ENCODE measurements around the gene NFATC2IP. TPM values are rescaled to one million over a fixed set of nuclear protein-coding genes. Genes with fewer than 3 reads are reported as not detected.
A peak's percentile ranks its signal among the peaks of the same experiment; 100 is the strongest.

Gene NFATC2IP
- total and polyA plus RNA-seq, 2 of the 13 experiments (the other 11 are each of a cell fraction or from before 2014, with no cell fraction given) = 32.1 to 48.5 TPM

GRCh38 chr16:28935924-28936783 is 14.6 kb upstream of the NFATC2IP start (continued):
- TF ChIP-seq ZBTB46 (CRISPR knock-in tag; IDR thresholded peaks at IDR 0.05; ENCODE audit: borderline replicate concordance) = no peak
- TF ChIP-seq CERS6 (CRISPR knock-in tag; IDR thresholded peaks at IDR 0.05) = no peak
- TF ChIP-seq HNRNPK (IDR thresholded peaks at IDR 0.05; ENCODE audit: low read depth, low read length, poor library complexity, severe bottlenecking) = no peak
- TF ChIP-seq KDM4B (CRISPR knock-in tag; IDR thresholded peaks at IDR 0.05) = no peak
- no peak; the same call in none of the 2 replicates for TF ChIP-seq ZNF547 (CRISPR knock-in tag; IDR thresholded peaks at IDR 0.05)
- TF ChIP-seq ZNF670 (CRISPR knock-in tag; IDR thresholded peaks at IDR 0.05; ENCODE audit: borderline replicate concordance) = peak; percentile 63
- no peak for TF ChIP-seq KIAA2018 (CRISPR knock-in tag; IDR thresholded peaks at IDR 0.05; ENCODE audit: borderline replicate concordance)
- no peak for TF ChIP-seq ZNF646 (CRISPR knock-in tag; IDR thresholded peaks at IDR 0.05)
- TF ChIP-seq SP2 (CRISPR knock-in tag; IDR thresholded peaks at IDR 0.05) = no peak
- peak; percentile 33; the same call in 1 of the 2 replicates for TF ChIP-seq ZNF263 (CRISPR knock-in tag; IDR thresholded peaks at IDR 0.05)

All from HepG2 (cell line).